Lung (tissue), 12 donors: Measurements from ENCODE around the gene MAPKAPK2. TPM values are rescaled to one million over a fixed set of nuclear protein-coding genes. Genes with fewer than 3 reads are reported as not detected.

ENCODE experiments used
- ATAC-seq: fragments of 200-7000 bp; cut with Tn5 transposase; one replicate; pipeline ENCODE4 v1.9.1; 2020; ENCODE audit warnings: moderate number of reproducible peaks; ENCODE audit not compliant: insufficient read depth, low FRiP score
- DNase-seq, 3 donors: peaks; one replicate each; pipeline ENCODE4 v3.0.0-alpha.2; 2013 to 2017
- H3K27ac ChIP-seq, 2 donors: one replicate each; pipeline ENCODE4 v1.5.1; 2013; ENCODE audit warnings: mild to moderate bottlenecking in 2 of 2, moderate library complexity in 2 of 2, control low read depth in 1 of 2, inconsistent platforms in 1 of 2, low read depth in 1 of 2, low read length in 1 of 2
- H3K27me3 ChIP-seq, 3 donors: one replicate each; pipeline ENCODE4 v1.5.1; 2013; ENCODE audit warnings: low read length in 2 of 3; ENCODE audit not compliant: control insufficient read depth in 3 of 3, insufficient read depth in 3 of 3
- H3K36me3 ChIP-seq, 4 donors: one replicate each; pipeline ENCODE4 v1.5.1; 2013; ENCODE audit warnings: low read length in 4 of 4, mild to moderate bottlenecking in 1 of 4, moderate library complexity in 1 of 4; ENCODE audit not compliant: control insufficient read depth in 4 of 4, insufficient read depth in 4 of 4
- H3K4me1 ChIP-seq, 5 donors: one replicate each; pipeline ENCODE4 v1.5.1; 2013; ENCODE audit warnings: low read length in 5 of 5, mild to moderate bottlenecking in 2 of 5, moderate library complexity in 1 of 5; ENCODE audit not compliant: control insufficient read depth in 5 of 5, insufficient read depth in 5 of 5
- H3K4me3 ChIP-seq: one replicate; pipeline ENCODE4 v1.5.1; 2013; ENCODE audit warnings: mild to moderate bottlenecking, control low read depth, moderate library complexity
- H3K9ac ChIP-seq, 2 donors: one replicate each; pipeline ENCODE4 v1.5.1; 2013; ENCODE audit warnings: low read length in 2 of 2, control low read depth in 1 of 2; ENCODE audit not compliant: insufficient read depth in 1 of 2
- H3K9me3 ChIP-seq, 4 donors: one replicate each; pipeline ENCODE4 v1.5.1; 2013; ENCODE audit warnings: low read length in 3 of 4, mild to moderate bottlenecking in 1 of 4, moderate library complexity in 1 of 4; ENCODE audit not compliant: control insufficient read depth in 4 of 4, insufficient read depth in 3 of 4
- CTCF ChIP-seq: IDR thresholded peaks from 2 replicates; pipeline ENCODE4 v1.5.1; 2012; ENCODE audit warnings: mild to moderate bottlenecking; ENCODE audit errors: control extremely low read depth, extremely low read depth
- WGBS, 2 donors: extraction: QIAGEN DNeasy Blood & Tissue Kit; methylation state at CpG; one replicate each; pipeline ENCODE4 v1.1.7; 2013; 5-methylcytosine and 5-hydroxymethylcytosine counted together
- polyA plus RNA-seq, 2 donors: library from polyadenylated mRNA; stranded (reverse); fragments of 200-250 nt; gene quantifications; one replicate each; pipeline ENCODE4 v1.2.1, GENCODE V29; 2013
- total RNA-seq, 2 donors: library from RNA; depleted of rRNA in 1 of 2; stranded (reverse); fragments of >200 nt in 1 of 2; gene quantifications; one replicate each; pipeline ENCODE4 v1.2.1, GENCODE V29; 2014 to 2021
- donor health status: control.
- donor health status: control.
- donor health status: Bipolar disorder and iron deficiency.
- donor health status: healthy.
- donor health status: DM: yes; HTN: yes; CAD: no.

Gene MAPKAPK2
- total and polyA plus RNA-seq, 4 donors, result 35.8 to 116 (median 75.1) TPM

DNA sequence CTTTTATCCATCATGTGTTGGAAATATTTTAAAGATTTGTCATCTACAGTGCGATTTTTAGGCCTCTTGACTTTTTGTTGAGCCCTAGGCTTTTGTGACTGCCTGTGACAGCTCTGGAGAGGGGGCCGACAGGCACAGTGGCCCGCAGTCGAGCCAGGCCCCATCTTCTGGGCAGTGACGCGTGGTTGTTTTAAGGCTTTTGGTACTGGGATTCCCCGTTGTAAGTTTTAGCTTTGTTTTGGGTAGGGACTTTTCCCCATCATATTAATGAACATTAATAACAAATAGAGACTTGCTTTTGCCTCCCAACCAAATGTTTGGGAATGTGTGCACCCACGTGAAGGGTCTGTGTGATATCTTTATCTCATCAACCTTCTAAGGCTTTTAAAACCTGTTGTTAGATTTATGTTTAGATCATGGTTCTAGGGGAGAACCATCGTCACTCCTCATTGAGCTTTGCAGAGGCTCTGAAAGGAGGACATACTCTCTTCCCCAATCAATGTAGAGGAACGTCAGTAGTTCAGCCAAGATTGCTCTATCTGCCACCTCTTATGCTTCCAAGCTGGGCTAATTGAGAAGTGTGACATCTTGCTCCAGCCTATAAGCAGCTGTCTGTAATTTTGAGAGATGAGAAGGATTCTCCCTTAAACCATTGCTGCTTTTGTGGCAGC lies 34.6 kb downstream of the MAPKAPK2 start:
- TF ChIP-seq CTCF, result no peak
- Histone ChIP-seq H3K9me3 (no peaks in the 10 kb centered on the region), H3K27ac (no peak overlapping the region), H3K4me3 (no peak overlapping the region), H3K27me3 (no peaks in the 10 kb centered on the region), H3K4me1 (peaks cover 4 to 57% (median 10%) of the 10 kb centered on the region in 5 donors), H3K9ac (no peak overlapping the region), H3K36me3 (no peaks in the 10 kb centered on the region)
- DNase-seq, result no peak
- no peak for ATAC-seq
- WGBS, 2 donors, result 85 to 87% methylated on average over 10 of the region's 10 CpGs

- no peak for DNase-seq
- Histone ChIP-seq H3K27me3 (no peaks in the 10 kb centered on the region), H3K27ac (no peak overlapping the region), H3K9ac (no peak overlapping the region), H3K36me3 (no peaks in the 10 kb centered on the region), H3K4me3 (no peak overlapping the region), H3K9me3 (no peaks in the 10 kb centered on the region), H3K4me1 (peaks cover 0 to 56% (median 4%) of the 10 kb centered on the region in 5 donors)
- WGBS, 2 donors, result 77 to 83% methylated on average over 1 of the region's 1 CpG
- TF ChIP-seq CTCF, result no peak
- ATAC-seq, result no peak
Measured at GRCh38 chr1:206721454-206721853, 36.7 kb downstream of the MAPKAPK2 start.

GRCh38 chr1:206722751-206723461 lies 38.2 kb downstream of the MAPKAPK2 start:
- no peak for TF ChIP-seq CTCF
- Histone ChIP-seq H3K9me3 (no peaks in the 10 kb centered on the region), H3K36me3 (no peaks in the 10 kb centered on the region), H3K4me1 (peaks cover 0 to 51% (median 4%) of the 10 kb centered on the region in 5 donors), H3K27ac (peak overlapping the region; percentile 71 to 90), H3K9ac (no peak overlapping the region), H3K4me3 (no peak overlapping the region), H3K27me3 (no peaks in the 10 kb centered on the region)
- ATAC-seq, result no peak
- no peak for DNase-seq
- 73 to 85% methylated on average over 17 of the region's 17 CpGs for WGBS, 2 donors
